Activated B cell treated with CpG ODN at 0.5 μM for 24 hours (primary cell): ENCODE data around the gene ONECUT3. TPM values are rescaled to one million over a fixed set of nuclear protein-coding genes. Genes with fewer than 3 reads are reported as not detected.
"Not testable (repeated sequence)": the region's sequence is repeated elsewhere in the genome, so short reads cannot be mapped to it uniquely, and the experiment has no call there.

Source experiments
- ATAC-seq: fragments of 200-7000 bp; cut with Tn5 transposase; one replicate; pipeline ENCODE4 v1.10.0; 2021; ENCODE audit warnings: low read depth, mild to moderate bottlenecking, moderate library complexity
- CTCF ChIA-PET: fragments of 350-600 bp; sonication (Branson Sonifier 250); formaldehyde crosslinking; loops from one replicate; lab custom pipeline; 2021; ENCODE audit warnings: antibody characterized with exemption; lab: Charles Lee
- POLR2A ChIA-PET: fragments of 350-600 bp; sonication (Branson Sonifier 250); formaldehyde crosslinking; loops from one replicate; lab custom pipeline; 2021; ENCODE audit warnings: antibody characterized with exemption; lab: Charles Lee
- DNase-seq: peaks from one replicate; pipeline ENCODE4 v3.0.0; 2022
- H3K27ac Mint-ChIP-seq: one replicate; pipeline ENCODE4 v1.8.0; 2020; ENCODE audit warnings: mixed read lengths
- H3K27me3 Mint-ChIP-seq: one replicate; pipeline ENCODE4 v1.8.0; 2021; ENCODE audit warnings: mixed read lengths
- H3K36me3 Mint-ChIP-seq: one replicate; pipeline ENCODE4 v1.8.0; 2021; ENCODE audit warnings: low read depth, mixed read lengths
- H3K4me1 Mint-ChIP-seq: one replicate; pipeline ENCODE4 v1.8.0; 2021; ENCODE audit warnings: mixed read lengths
- H3K4me3 Mint-ChIP-seq: one replicate; pipeline ENCODE4 v1.8.0; 2020; ENCODE audit warnings: mild to moderate bottlenecking, mixed read lengths
- H3K9me3 Mint-ChIP-seq: one replicate; pipeline ENCODE4 v1.8.0; 2020; ENCODE audit warnings: mixed read lengths
- CTCF ChIP-seq: fragments of 200-600 bp; IDR thresholded peaks from one replicate; pipeline ENCODE4 v1.8.0; 2022; ENCODE audit warnings: antibody characterized with exemption, mild to moderate bottlenecking
- intact Hi-C: fragments of 100-400 bp; cut with micrococcal nuclease; formaldehyde crosslinking; loops from one replicate; pipeline ENCODE4 v1.15.1; 2024
- total RNA-seq: library from RNA; stranded (reverse); gene quantifications from 2 replicates; pipeline ENCODE4 v1.2.3, GENCODE V29; 2022

The ONECUT3 gene
- total RNA-seq, 1 donor from 2014 or later, result not detected

GRCh38 chr19:1796395-1797142, 43.3 kb downstream of the ONECUT3 start:
- peaks cover 4% of the 10 kb centered on the region for H3K36me3 Mint-ChIP-seq
- POLR2A ChIA-PET, result interaction anchor here (0.7 kb wide), 1 partner anchor 281 kb away, joined by 4 read pairs; no protein-coding TSS in a partner anchor
- H3K27ac Mint-ChIP-seq, result no peak overlapping the region
- peaks cover 9% of the 10 kb centered on the region for H3K27me3 Mint-ChIP-seq
- no peaks in the 10 kb centered on the region for H3K4me1 Mint-ChIP-seq
- DNase-seq, result no peak
- H3K4me3 Mint-ChIP-seq, result no peak overlapping the region
- no peak for TF ChIP-seq CTCF
- CTCF ChIA-PET, result interaction anchor here (1.2 to 2.4 kb wide), 3 partner anchors 30 to 250 kb away, joined by 4 to 9 read pairs (median 8); no protein-coding TSS in a partner anchor
- ATAC-seq, result no peak
- intact Hi-C loops, result loop anchor here (5.0 kb wide), 1 partner anchor 124 kb away; no protein-coding TSS in a partner anchor
- H3K9me3 Mint-ChIP-seq, result no peaks in the 10 kb centered on the region

- H3K4me3 Mint-ChIP-seq, H3K9me3 Mint-ChIP-seq, H3K36me3 Mint-ChIP-seq, H3K27ac Mint-ChIP-seq, H3K4me1 Mint-ChIP-seq, H3K27me3 Mint-ChIP-seq, ATAC-seq, DNase-seq, POLR2A ChIA-PET: not testable (repeated sequence)
- CTCF ChIA-PET, result interaction anchor here (1.2 to 1.8 kb wide), 2 partner anchors 29 to 251 kb away, joined by 4 to 9 read pairs; no protein-coding TSS in a partner anchor
- intact Hi-C loops, result loop anchor here (5.0 kb wide), 1 partner anchor 125 kb away; no protein-coding TSS in a partner anchor
These were observed 44.0 kb downstream of the ONECUT3 start for GRCh38 chr19:1797313-1797712.

DNA sequence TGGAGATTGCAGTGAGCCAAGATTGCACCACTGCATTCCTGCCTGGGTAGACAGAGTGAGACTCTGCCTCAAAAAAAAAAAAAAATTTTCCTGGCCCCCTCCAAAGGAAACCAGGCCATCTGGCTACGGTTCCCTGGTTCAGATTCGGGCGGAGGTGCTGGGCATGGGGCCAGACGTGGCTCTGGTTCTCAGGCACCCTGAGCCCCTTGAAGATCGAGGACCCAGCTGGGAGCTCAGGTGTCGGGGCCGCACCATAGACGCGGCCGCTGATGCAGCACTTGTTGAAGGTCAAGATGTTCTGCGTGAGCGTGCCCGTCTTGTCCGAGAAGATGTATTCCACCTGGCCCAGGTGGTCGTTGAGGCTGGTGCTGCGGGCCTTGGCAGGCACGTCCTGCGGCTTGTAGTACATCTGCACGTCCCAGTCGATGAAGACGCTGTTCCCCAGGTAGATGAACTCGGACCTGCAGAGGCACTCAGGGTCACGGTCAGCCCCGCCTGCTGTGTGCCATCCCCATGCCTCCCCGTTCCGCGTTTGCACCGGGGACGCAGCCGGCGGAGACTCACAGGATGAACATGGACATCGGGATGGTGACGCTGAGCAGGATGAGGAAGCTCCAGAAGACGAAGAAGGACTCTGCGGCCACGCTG, 46.5 kb downstream of the ONECUT3 start:
- CTCF ChIA-PET, result interaction anchor here (2.1 kb wide), 1 partner anchor 254 kb away, joined by 6 read pairs; no protein-coding TSS in a partner anchor
- POLR2A ChIA-PET, result interaction anchor here (0.6 to 0.7 kb wide), 2 partner anchors 293 to 634 kb away, joined by 4 to 11 read pairs; no protein-coding TSS in a partner anchor
- intact Hi-C loops, result loop anchor here (5.0 kb wide), 1 partner anchor 128 kb away; no protein-coding TSS in a partner anchor
- TF ChIP-seq CTCF, result no peak
- no peak overlapping the region for H3K4me3 Mint-ChIP-seq
- H3K36me3 Mint-ChIP-seq, result peaks cover 4% of the 10 kb centered on the region
- DNase-seq (no peak), ATAC-seq (no peak)
- no peaks in the 10 kb centered on the region for H3K9me3 Mint-ChIP-seq
- H3K27me3 Mint-ChIP-seq, result peaks cover 1% of the 10 kb centered on the region
- no peak overlapping the region for H3K27ac Mint-ChIP-seq
- no peaks in the 10 kb centered on the region for H3K4me1 Mint-ChIP-seq

- no peak for TF ChIP-seq CTCF
- Mint-ChIP-seq H3K36me3 (peaks cover 4% of the 10 kb centered on the region), H3K27ac (no peak overlapping the region), H3K4me3 (no peak overlapping the region), H3K4me1 (no peaks in the 10 kb centered on the region), H3K27me3 (no peaks in the 10 kb centered on the region), H3K9me3 (no peaks in the 10 kb centered on the region)
- intact Hi-C loops, result no loop called here
- ChIA-PET POLR2A (no interaction called here), CTCF (no interaction called here)
- ATAC-seq (no peak), DNase-seq (no peak)
These were observed 51.6 kb downstream of the ONECUT3 start for GRCh38 chr19:1804858-1805257.

DNA sequence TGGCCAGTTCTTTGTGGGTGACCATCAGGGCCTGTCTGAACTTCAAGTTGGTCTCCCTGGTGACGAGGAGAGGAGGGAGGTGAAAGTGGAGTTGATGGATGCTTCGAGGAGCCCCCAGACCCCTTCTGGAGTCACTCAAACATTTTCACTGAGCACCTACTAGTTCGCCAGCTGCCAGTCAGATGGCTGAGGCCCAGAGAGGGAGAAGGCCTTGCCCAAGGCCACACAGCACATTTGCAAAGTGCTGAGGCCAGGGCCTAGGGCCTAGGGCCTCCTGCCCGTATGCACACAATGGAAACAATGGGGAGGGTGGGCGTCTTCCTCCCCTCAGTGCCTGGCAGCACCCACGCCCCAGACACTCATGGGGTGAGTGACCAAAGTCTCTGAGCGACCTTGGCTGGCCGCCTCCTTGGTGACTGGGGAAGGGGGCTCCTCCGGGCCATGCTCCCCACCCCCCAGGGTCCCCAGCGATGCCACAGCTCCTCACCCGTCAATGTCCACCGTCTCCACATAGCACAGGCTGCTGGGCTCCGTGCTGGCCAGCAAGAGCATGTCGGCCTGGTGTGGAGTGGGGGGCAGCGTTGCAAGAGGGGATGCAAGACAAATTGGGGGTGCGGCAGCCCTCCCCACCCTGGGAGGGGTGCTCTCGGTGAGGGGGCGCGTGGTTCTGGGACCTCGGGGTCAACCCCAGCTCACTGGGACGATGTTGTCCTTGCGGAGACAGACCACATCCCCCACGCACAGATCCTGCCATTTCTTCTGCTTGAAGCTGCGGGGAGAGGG, 52.3 kb downstream of the ONECUT3 start:
- no peak for DNase-seq
- intact Hi-C loops, result no loop called here
- POLR2A ChIA-PET, result no interaction called here
- Mint-ChIP-seq H3K36me3 (no peaks in the 10 kb centered on the region), H3K9me3 (no peaks in the 10 kb centered on the region), H3K27ac (no peak overlapping the region), H3K4me1 (no peaks in the 10 kb centered on the region), H3K27me3 (no peaks in the 10 kb centered on the region), H3K4me3 (no peak overlapping the region)
- no peak for TF ChIP-seq CTCF
- no peak for ATAC-seq
- CTCF ChIA-PET, result no interaction called here
